HCT116 (cell line): Measurements from ENCODE around the gene ST8SIA3. TPM values are rescaled to one million over a fixed set of nuclear protein-coding genes. Genes with fewer than 3 reads are reported as not detected.

ENCODE experiments used
- ATAC-seq: fragments of 200-7000 bp; cut with Tn5 transposase; 2 replicates; pipeline ENCODE4 v1.9.1; 2020; ENCODE audit warnings: mild to moderate bottlenecking, moderate library complexity
- BruUV-seq: library from RNA; stranded (reverse); fragments of 400-500 nt; replicated peaks from 2 replicates; lab custom pipeline; 2021; lab: Mats Ljungman, UMichigan
- CTCF ChIA-PET: fragments of 300-600 bp; sonication (Branson Sonifier 250); formaldehyde crosslinking; loops from one replicate; lab custom pipeline; 2021; ENCODE audit warnings: antibody characterized with exemption; lab: Charles Lee
- POLR2A ChIA-PET: fragments of 300-600, 350-600 bp; sonication (Branson Sonifier 250); formaldehyde crosslinking; loops from one replicate; lab custom pipeline; 2021; ENCODE audit warnings: antibody characterized with exemption; lab: Charles Lee
- RAD21 ChIA-PET, 2 experiments: fragments of 300-600 bp; sonication (Branson Sonifier 250); formaldehyde crosslinking; loops; one replicate each; lab custom pipeline; 2023; ENCODE audit warnings: low total read pairs in 2 of 2; ENCODE audit not compliant: uncharacterized antibody in 2 of 2, unreplicated experiment in 2 of 2, low non-redundant PET in 1 of 2; lab: Charles Lee
- DNase-seq: peaks from one replicate; pipeline ENCODE4 v3.0.0-alpha.2; 2010; ENCODE audit warnings: low read depth, low spot score
- H2AFZ ChIP-seq: fragments of 200-600 bp; shearing (Covaris generic), sonication (generic); 2 replicates; pipeline ENCODE4 v1.6.1; 2017; ENCODE audit warnings: low read depth, mixed run types, mixed read lengths, antibody characterized with exemption, low read length; ENCODE audit not compliant: poor library complexity, severe bottlenecking
- H3K27ac ChIP-seq: 2 replicates; pipeline ENCODE4 v1.5.1; 2012; ENCODE audit warnings: low read depth, low read length
- H3K27me3 ChIP-seq: fragments of 200-600 bp; sonication (generic); 2 replicates; pipeline ENCODE4 v1.6.1; 2016; ENCODE audit warnings: mixed run types, low read length, mixed read lengths; ENCODE audit not compliant: insufficient read depth
- H3K36me3 ChIP-seq, 2 experiments: fragments of 200-500 bp in 1 of 2; fragments of 200-600 bp in 1 of 2; sonication (Bioruptor generic) in 1 of 2; sonication (generic) in 1 of 2; 2 replicates each; pipeline versions ENCODE4 v1.5.1 to v1.6.1; 2014 to 2016; ENCODE audit warnings: low read length in 2 of 2, inconsistent platforms in 1 of 2, mixed read lengths in 1 of 2, mixed run types in 1 of 2; ENCODE audit not compliant: insufficient read depth in 2 of 2, control insufficient read depth in 1 of 2
- H3K4me1 ChIP-seq, 2 experiments: fragments of 200-600 bp in 1 of 2; sonication (generic) in 1 of 2; 2 replicates each; pipeline versions ENCODE4 v1.5.1 to v1.6.1; 2012 to 2017; ENCODE audit warnings: low read length in 2 of 2, inconsistent platforms in 1 of 2, mild to moderate bottlenecking in 1 of 2, mixed read lengths in 1 of 2, mixed run types in 1 of 2, moderate library complexity in 1 of 2; ENCODE audit not compliant: insufficient read depth in 2 of 2, control insufficient read depth in 1 of 2
- H3K4me2 ChIP-seq: fragments of 200-600 bp; sonication (generic); 2 replicates; pipeline ENCODE4 v1.6.1; 2017; ENCODE audit warnings: mixed run types, low read length, mixed read lengths
- H3K4me3 ChIP-seq, 2 experiments: fragments of 200-600 bp in 1 of 2; sonication (generic) in 1 of 2; replicated peaks in 1 of 2; 2 replicates each; pipeline ENCODE4 v1.5.1; 2011 to 2016; ENCODE audit warnings: low read length in 2 of 2, control low read depth in 1 of 2, low read depth in 1 of 2, mild to moderate bottlenecking in 1 of 2, mixed read lengths in 1 of 2, mixed run types in 1 of 2
- H3K79me2 ChIP-seq: fragments of 200-600 bp; sonication (generic); 2 replicates; pipeline ENCODE4 v1.6.1; 2017; ENCODE audit warnings: mild to moderate bottlenecking, mixed run types, low read length, moderate library complexity, mixed read lengths; ENCODE audit not compliant: insufficient read depth
- H3K9ac ChIP-seq: fragments of 200-600 bp; sonication (generic); 2 replicates; pipeline ENCODE4 v1.6.1; 2016; ENCODE audit warnings: low read length, mixed read lengths
- H3K9me2 ChIP-seq: fragments of 200-600 bp; sonication (generic), shearing (Covaris generic); 2 replicates; pipeline ENCODE4 v1.6.1; 2017; ENCODE audit warnings: mixed run types, mild to moderate bottlenecking, moderate library complexity; ENCODE audit not compliant: insufficient read depth
- H3K9me3 ChIP-seq, 2 experiments: fragments of 200-500 bp in 1 of 2; fragments of 200-600 bp in 1 of 2; sonication (Bioruptor generic) in 1 of 2; sonication (generic) in 1 of 2; 2 replicates each; pipeline ENCODE4 v1.6.1; 2014 to 2017; ENCODE audit warnings: low read length in 2 of 2, mixed read lengths in 2 of 2, inconsistent platforms in 1 of 2, low read depth in 1 of 2, mild to moderate bottlenecking in 1 of 2, mixed run types in 1 of 2, moderate library complexity in 1 of 2; ENCODE audit not compliant: control insufficient read depth in 1 of 2, insufficient read depth in 1 of 2
- H4K20me1 ChIP-seq: fragments of 200-600 bp; sonication (generic), shearing (Covaris generic); 2 replicates; pipeline ENCODE4 v1.6.1; 2017; ENCODE audit warnings: mixed run types, mild to moderate bottlenecking, moderate library complexity; ENCODE audit not compliant: insufficient read depth
- ATF3 ChIP-seq: IDR thresholded peaks from 2 replicates; pipeline ENCODE4 v1.6.1; 2012
- CTCF ChIP-seq, 3 experiments: fragments of 200-600 bp in 1 of 3; sonication (generic) in 1 of 3; IDR thresholded peaks in 2 of 3; conservative IDR thresholded peaks in 1 of 3; 2 replicates each; pipeline ENCODE4 v1.5.1; 2012 to 2017; ENCODE audit warnings: low read depth in 2 of 3, low read length in 2 of 3, antibody characterized with exemption in 1 of 3, borderline replicate concordance in 1 of 3, control low read depth in 1 of 3, mild to moderate bottlenecking in 1 of 3, mixed read lengths in 1 of 3, mixed run types in 1 of 3, moderate library complexity in 1 of 3; ENCODE audit not compliant: insufficient read depth in 1 of 3
- EGR1 ChIP-seq: IDR thresholded peaks from 2 replicates; pipeline ENCODE4 v1.6.1; 2012; ENCODE audit warnings: low read depth
- ELF1 ChIP-seq: IDR thresholded peaks from 2 replicates; pipeline ENCODE4 v1.6.1; 2012; ENCODE audit warnings: low read depth, borderline replicate concordance
- EZH2 ChIP-seq: fragments of 200-600 bp; sonication (generic); IDR thresholded peaks from 2 replicates; pipeline ENCODE4 v1.6.1; 2017; ENCODE audit warnings: antibody characterized with exemption, mixed run types
- EZH2phosphoT487 ChIP-seq: fragments of 200-600 bp; IDR thresholded peaks from 2 replicates; pipeline ENCODE4 v1.6.1; 2018; ENCODE audit warnings: antibody characterized with exemption, borderline replicate concordance
- JUND ChIP-seq: IDR thresholded peaks from 2 replicates; pipeline ENCODE4 v1.6.1; 2012
- MAX ChIP-seq: IDR thresholded peaks from 2 replicates; pipeline ENCODE4 v1.6.1; 2012
- POLR2A ChIP-seq: IDR thresholded peaks from 2 replicates; pipeline ENCODE4 v1.7.0; 2011; ENCODE audit warnings: borderline replicate concordance; ENCODE audit not compliant: insufficient read depth, insufficient read length; ENCODE audit errors: extremely low read depth
- POLR2AphosphoS5 ChIP-seq: IDR thresholded peaks from 2 replicates; pipeline ENCODE4 v1.6.1; 2011; ENCODE audit warnings: mild to moderate bottlenecking, low read depth, low read length, moderate library complexity
- RAD21 ChIP-seq: IDR thresholded peaks from 2 replicates; pipeline ENCODE4 v1.6.1; 2012; ENCODE audit warnings: low read depth, mild to moderate bottlenecking
- SIN3A ChIP-seq: IDR thresholded peaks from 2 replicates; pipeline ENCODE4 v1.6.1; 2012; ENCODE audit warnings: low read depth
- SP1 ChIP-seq: IDR thresholded peaks from 2 replicates; pipeline ENCODE4 v1.6.1; 2012; ENCODE audit warnings: low read depth
- SRF ChIP-seq: IDR thresholded peaks from 2 replicates; pipeline ENCODE4 v1.6.1; 2012; ENCODE audit warnings: low read depth
- TCF7L2 ChIP-seq: IDR thresholded peaks from 2 replicates; pipeline ENCODE4 v1.7.0; 2011; ENCODE audit warnings: borderline replicate concordance, inconsistent platforms; ENCODE audit not compliant: insufficient read depth, insufficient read length; ENCODE audit errors: extremely low read depth
- ZBTB33 ChIP-seq: IDR thresholded peaks from 2 replicates; pipeline ENCODE4 v1.6.1; 2011; ENCODE audit warnings: mild to moderate bottlenecking, low read length, moderate library complexity; ENCODE audit not compliant: insufficient replicate concordance; ENCODE audit errors: extremely low read depth
- ZNF274 ChIP-seq: fragments of 200-500 bp; sonication (Bioruptor generic); IDR thresholded peaks from 2 replicates; pipeline ENCODE4 v1.6.1; 2014; ENCODE audit warnings: mild to moderate bottlenecking, low read depth, low read length, inconsistent platforms
- intact Hi-C: fragments of 100-400 bp; cut with micrococcal nuclease; formaldehyde crosslinking; loops from 2 replicates; pipeline ENCODE4 v1.10.0; 2022
- total RNA-seq: library from RNA; stranded (reverse); gene quantifications from one replicate; pipeline ENCODE4 v1.2.1, GENCODE V29; 2021; ENCODE audit not compliant: unreplicated experiment

ST8SIA3 gene
- total RNA-seq, 1 experiment from 2014 or later = not detected

GRCh38 chr18:57334383-57334782 lies 18.0 kb upstream of the ST8SIA3 start:
- no peaks in the 10 kb centered on the region; the same call in 1 of the 2 replicates for H4K20me1 ChIP-seq
- H2AFZ ChIP-seq = no peak overlapping the region
- POLR2A ChIA-PET = no interaction called here
- no peaks in the 10 kb centered on the region for H3K9me3 ChIP-seq
- H3K27me3 ChIP-seq = peaks cover 41% of the 10 kb centered on the region
- H3K36me3 ChIP-seq = no peaks in the 10 kb centered on the region
- no peak overlapping the region for H3K9ac ChIP-seq
- no peak overlapping the region for H3K27ac ChIP-seq
- RAD21 ChIA-PET = no interaction called here
- intact Hi-C loops = no loop called here
- H3K4me3 ChIP-seq = no peak overlapping the region
- no peaks in the 10 kb centered on the region for H3K79me2 ChIP-seq
- ATAC-seq (no peak), DNase-seq (no peak)
- TF ChIP-seq RAD21 = no peak
- no peak for TF ChIP-seq EZH2phosphoT487
- TF ChIP-seq SIN3A = no peak
- no peak for TF ChIP-seq ZNF274
- no peak for TF ChIP-seq JUND
- TF ChIP-seq CTCF (IDR thresholded peaks at IDR 0.05 in 2 of 3, conservative IDR thresholded peaks at IDR 0.05 in 1 of 3; ENCODE audit: borderline replicate concordance in 1 of 3, insufficient read depth in 1 of 3, low read depth in 2 of 3, low read length in 2 of 3) = no peak
- TF ChIP-seq POLR2AphosphoS5 = no peak
- TF ChIP-seq TCF7L2 = no peak
- no peak for TF ChIP-seq EGR1
- no peak for TF ChIP-seq EZH2
- TF ChIP-seq SP1 = no peak
- TF ChIP-seq ELF1 = no peak
- no peak for TF ChIP-seq MAX
- no peak for TF ChIP-seq ZBTB33
- no peak for TF ChIP-seq ATF3
- TF ChIP-seq POLR2A = no peak
- no peak for TF ChIP-seq SRF
- BruUV-seq = no TSS peak
- CTCF ChIA-PET = no interaction called here
- no peaks in the 10 kb centered on the region for H3K9me2 ChIP-seq
- no peaks in the 10 kb centered on the region for H3K4me1 ChIP-seq
- no peak overlapping the region for H3K4me2 ChIP-seq
